Breast epithelium (tissue), 3 donors: ENCODE data around the gene HYAL3.

Experiments used
- POLR2AphosphoS5 ChIP-seq, 3 donors: sonication (generic); formaldehyde crosslinking; IDR thresholded peaks; one replicate each; pipeline ENCODE4 v1.6.1; 2017; ENCODE audit warnings: antibody characterized with exemption in 3 of 3
- TF ChIP-seq, protein P1 (sequence below), 3 donors: fragments of 450-650 bp; IDR thresholded peaks; one replicate each; pipeline ENCODE4 v1.5.1; 2016 to 2017; ENCODE audit warnings: antibody characterized with exemption in 3 of 3, mild to moderate bottlenecking in 3 of 3, moderate library complexity in 3 of 3

DNA sequence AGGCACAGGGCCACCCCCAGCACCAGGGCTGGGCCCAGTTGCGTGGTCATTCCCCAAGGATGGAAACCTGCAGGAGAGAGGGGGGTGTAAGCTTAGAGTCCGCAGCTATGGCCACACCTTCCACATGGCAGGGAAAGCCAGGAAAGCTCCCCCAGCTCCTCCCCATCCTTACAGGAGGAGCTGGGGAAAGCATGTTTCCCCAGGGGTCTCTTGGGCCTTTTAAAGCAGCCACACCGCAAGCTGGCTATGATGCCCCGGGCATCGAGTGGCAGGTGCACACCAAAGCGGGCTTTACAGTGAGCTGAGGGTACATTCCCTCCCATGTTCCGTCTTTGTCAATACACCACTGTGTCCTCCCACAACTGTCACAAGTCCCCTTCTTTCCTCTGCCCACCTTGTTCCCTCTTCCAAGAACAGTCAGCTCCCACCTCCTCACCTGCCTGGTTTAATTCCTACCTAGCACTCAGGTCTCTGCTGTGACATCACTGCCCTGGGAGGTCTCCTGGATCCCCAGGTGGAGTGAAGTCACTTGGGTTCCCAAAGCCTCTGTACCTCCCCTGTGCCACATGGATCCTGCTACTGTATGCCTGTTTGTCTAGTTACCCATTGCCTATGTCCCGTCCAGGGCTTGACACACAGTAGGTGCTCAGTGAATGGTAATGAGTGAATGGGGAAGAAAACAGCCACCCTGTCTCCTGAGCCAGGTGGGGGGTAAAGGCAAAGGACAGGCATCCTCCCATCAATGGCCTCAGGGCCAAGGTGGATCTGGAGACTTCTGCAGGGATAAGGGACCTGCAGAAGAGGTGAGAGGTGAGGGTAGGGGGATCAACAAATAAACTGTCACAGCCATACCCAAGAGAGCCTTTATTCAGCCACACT is 3.4 kb downstream of the HYAL3 start:
- TF ChIP-seq, protein P1, sequence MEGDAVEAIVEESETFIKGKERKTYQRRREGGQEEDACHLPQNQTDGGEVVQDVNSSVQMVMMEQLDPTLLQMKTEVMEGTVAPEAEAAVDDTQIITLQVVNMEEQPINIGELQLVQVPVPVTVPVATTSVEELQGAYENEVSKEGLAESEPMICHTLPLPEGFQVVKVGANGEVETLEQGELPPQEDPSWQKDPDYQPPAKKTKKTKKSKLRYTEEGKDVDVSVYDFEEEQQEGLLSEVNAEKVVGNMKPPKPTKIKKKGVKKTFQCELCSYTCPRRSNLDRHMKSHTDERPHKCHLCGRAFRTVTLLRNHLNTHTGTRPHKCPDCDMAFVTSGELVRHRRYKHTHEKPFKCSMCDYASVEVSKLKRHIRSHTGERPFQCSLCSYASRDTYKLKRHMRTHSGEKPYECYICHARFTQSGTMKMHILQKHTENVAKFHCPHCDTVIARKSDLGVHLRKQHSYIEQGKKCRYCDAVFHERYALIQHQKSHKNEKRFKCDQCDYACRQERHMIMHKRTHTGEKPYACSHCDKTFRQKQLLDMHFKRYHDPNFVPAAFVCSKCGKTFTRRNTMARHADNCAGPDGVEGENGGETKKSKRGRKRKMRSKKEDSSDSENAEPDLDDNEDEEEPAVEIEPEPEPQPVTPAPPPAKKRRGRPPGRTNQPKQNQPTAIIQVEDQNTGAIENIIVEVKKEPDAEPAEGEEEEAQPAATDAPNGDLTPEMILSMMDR (IDR thresholded peaks at IDR 0.05): no peak
- no peak for TF ChIP-seq POLR2AphosphoS5 (IDR thresholded peaks at IDR 0.05)
